ELF-1 (cell line): Measurements from ENCODE around the gene BORCS6.

ENCODE experiments used
- DNase-seq: peaks from one replicate; pipeline ENCODE4 v3.0.0-alpha.2; 2016; ENCODE audit warnings: low read depth, low spot score

BORCS6 gene

GRCh38 chr17:8142887-8143580 lies 46.9 kb downstream of the BORCS6 start:
- DNase-seq: no peak

- DNase-seq: no peak
Observed at GRCh38 chr17:8142158-8142886, 47.7 kb downstream of the BORCS6 start.

GRCh38 chr17:8141741-8142140 lies 48.2 kb downstream of the BORCS6 start:
- DNase-seq: no peak

- DNase-seq: no peak
Observed at GRCh38 chr17:8141045-8141444, 48.9 kb downstream of the BORCS6 start.

- no peak for DNase-seq
Observed at GRCh38 chr17:8140065-8141029, 49.6 kb downstream of the BORCS6 start.

- DNase-seq: peak; percentile 100
Observed at GRCh38 chr17:8138672-8139371, 51.2 kb downstream of the BORCS6 start.

GRCh38 chr17:8138374-8138671 lies 51.7 kb downstream of the BORCS6 start:
- no peak for DNase-seq
